A549 (cell line): Measurements from ENCODE around the gene APP.

ENCODE experiments used
- EHMT2 ChIP-seq: fragments of 200-600 bp; sonication (generic); IDR thresholded peaks from 2 replicates; pipeline ENCODE4 v1.6.1; 2016; ENCODE audit warnings: antibody characterized with exemption, low read depth, mild to moderate bottlenecking, moderate library complexity
- EP300 ChIP-seq, 2 experiments: fragments of >200 bp; sonication (Bioruptor Twin); formaldehyde crosslinking; IDR thresholded peaks; 2 replicates in 1 of 2; 3 replicates in 1 of 2; pipeline ENCODE4 v1.6.1; 2016 to 2017
- PHF8 ChIP-seq: fragments of 200-600 bp; sonication (generic); IDR thresholded peaks from 2 replicates; pipeline ENCODE4 v1.6.1; 2016; ENCODE audit warnings: low read depth, mild to moderate bottlenecking, antibody characterized with exemption, moderate library complexity, borderline replicate concordance
- POLR2A ChIP-seq: IDR thresholded peaks from 2 replicates; pipeline ENCODE4 v1.6.1; 2012; ENCODE audit warnings: mild to moderate bottlenecking, low read length
- RNF2 ChIP-seq: fragments of 200-600 bp; sonication (generic); IDR thresholded peaks from 2 replicates; pipeline ENCODE4 v1.6.1; 2016; ENCODE audit warnings: low read depth, mild to moderate bottlenecking, antibody characterized with exemption, moderate library complexity, borderline replicate concordance
- TF ChIP-seq, protein P1 (sequence below): IDR thresholded peaks from 2 replicates; pipeline ENCODE4 v1.6.1; 2012
- TF ChIP-seq, protein P2 (sequence below): fragments of >200 bp; sonication (Bioruptor Twin); formaldehyde crosslinking; IDR thresholded peaks from 3 replicates; pipeline ENCODE4 v1.5.1; 2016
- TF ChIP-seq, protein P3 (sequence below): fragments of 450-650 bp; IDR thresholded peaks from 2 replicates; pipeline ENCODE4 v1.6.1; 2014; ENCODE audit warnings: antibody characterized with exemption

DNA sequence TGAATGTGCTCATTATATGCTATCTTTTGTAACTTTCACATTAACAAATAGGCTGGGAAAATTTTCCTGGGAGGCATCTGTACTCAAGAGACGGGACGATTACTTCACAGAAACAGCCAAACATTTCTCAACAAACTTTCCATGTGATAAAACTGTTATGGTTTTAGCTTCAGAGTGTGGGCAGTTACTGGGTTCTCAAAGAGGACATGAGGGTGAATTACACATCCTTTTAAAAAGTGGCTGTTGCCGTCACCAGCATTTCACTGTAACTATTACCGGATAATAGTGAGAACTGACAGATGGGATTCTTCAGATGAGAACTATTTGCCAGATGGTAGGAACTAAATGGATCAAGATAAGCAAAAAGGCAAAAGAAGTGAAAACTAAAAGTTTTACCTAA lies 109.1 kb downstream of the APP start:
- TF ChIP-seq, protein P1, sequence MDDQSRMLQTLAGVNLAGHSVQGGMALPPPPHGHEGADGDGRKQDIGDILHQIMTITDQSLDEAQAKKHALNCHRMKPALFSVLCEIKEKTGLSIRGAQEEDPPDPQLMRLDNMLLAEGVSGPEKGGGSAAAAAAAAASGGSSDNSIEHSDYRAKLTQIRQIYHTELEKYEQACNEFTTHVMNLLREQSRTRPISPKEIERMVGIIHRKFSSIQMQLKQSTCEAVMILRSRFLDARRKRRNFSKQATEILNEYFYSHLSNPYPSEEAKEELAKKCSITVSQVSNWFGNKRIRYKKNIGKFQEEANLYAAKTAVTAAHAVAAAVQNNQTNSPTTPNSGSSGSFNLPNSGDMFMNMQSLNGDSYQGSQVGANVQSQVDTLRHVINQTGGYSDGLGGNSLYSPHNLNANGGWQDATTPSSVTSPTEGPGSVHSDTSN = no peak
- TF ChIP-seq, protein P2, sequence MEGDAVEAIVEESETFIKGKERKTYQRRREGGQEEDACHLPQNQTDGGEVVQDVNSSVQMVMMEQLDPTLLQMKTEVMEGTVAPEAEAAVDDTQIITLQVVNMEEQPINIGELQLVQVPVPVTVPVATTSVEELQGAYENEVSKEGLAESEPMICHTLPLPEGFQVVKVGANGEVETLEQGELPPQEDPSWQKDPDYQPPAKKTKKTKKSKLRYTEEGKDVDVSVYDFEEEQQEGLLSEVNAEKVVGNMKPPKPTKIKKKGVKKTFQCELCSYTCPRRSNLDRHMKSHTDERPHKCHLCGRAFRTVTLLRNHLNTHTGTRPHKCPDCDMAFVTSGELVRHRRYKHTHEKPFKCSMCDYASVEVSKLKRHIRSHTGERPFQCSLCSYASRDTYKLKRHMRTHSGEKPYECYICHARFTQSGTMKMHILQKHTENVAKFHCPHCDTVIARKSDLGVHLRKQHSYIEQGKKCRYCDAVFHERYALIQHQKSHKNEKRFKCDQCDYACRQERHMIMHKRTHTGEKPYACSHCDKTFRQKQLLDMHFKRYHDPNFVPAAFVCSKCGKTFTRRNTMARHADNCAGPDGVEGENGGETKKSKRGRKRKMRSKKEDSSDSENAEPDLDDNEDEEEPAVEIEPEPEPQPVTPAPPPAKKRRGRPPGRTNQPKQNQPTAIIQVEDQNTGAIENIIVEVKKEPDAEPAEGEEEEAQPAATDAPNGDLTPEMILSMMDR = no peak
- TF ChIP-seq RNF2 = no peak
- TF ChIP-seq EHMT2 = no peak
- no peak for TF ChIP-seq EP300 (IDR thresholded peaks at IDR 0.05)
- TF ChIP-seq, protein P3, sequence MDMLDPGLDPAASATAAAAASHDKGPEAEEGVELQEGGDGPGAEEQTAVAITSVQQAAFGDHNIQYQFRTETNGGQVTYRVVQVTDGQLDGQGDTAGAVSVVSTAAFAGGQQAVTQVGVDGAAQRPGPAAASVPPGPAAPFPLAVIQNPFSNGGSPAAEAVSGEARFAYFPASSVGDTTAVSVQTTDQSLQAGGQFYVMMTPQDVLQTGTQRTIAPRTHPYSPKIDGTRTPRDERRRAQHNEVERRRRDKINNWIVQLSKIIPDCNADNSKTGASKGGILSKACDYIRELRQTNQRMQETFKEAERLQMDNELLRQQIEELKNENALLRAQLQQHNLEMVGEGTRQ = no peak
- no peak for TF ChIP-seq POLR2A
- TF ChIP-seq PHF8 = no peak
